ENCODE results near the gene RWDD1. TPM values are rescaled to one million over a fixed set of nuclear protein-coding genes. Genes with fewer than 3 reads are reported as not detected.

Gene RWDD1
- total RNA-seq, 1 experiment from 2014 or later = 38.0 TPM

DNA sequence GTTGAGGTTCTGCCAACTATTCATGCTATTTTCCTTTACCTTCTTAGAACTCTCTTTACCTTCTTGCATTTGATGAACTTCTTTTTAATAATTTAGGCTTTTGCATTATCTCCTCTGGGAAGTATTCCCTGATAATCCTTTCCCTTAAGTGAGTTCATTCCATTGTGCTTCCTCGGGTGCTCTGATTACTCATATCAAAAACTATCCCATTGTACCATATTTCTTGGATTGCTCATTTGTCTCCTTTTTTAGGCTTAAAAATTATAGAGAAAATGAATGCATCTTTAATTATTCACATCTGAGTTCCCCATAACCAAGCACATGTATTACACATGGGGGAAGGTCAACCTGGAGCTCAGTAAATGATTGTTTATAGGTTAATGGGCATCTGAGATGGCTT, 15.2 kb upstream of the RWDD1 start:
- DNase-seq (ENCODE audit: low read depth) = peak; percentile 19
- in situ Hi-C loops (cut with HindIII; ENCODE audit: low pct_unique_long_range_greater_than_20kb, low sequenced_read_pairs) = no loop called here

DNA sequence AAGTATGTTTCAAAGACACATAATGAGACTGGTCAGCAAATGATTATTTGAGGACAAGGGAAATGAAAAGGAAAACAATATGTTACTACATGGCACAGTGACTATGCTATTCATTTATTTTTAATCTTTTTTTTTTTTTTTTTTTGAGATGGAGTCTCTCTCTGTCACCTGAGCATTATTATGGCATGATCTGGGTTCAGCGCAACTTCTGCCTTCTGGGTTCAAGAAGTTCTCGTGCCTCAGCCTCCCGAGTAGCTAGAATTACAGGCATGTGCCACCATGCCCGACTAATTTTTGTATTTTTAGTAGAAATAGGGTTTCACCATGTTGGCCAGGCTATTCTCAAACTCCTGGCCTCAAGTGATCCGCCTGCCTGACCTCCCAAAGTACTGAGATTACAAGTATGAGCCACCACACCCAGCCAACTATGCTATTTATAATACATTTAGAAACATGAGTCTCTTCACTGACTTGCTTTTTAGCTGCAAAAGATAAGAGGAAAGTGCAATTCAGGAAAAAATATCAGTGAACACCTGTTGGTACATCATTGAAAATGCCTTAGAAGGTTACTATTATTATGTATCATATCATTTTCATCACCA, 14.4 kb upstream of the RWDD1 start:
- DNase-seq (ENCODE audit: low read depth) = no peak
- in situ Hi-C loops (cut with HindIII; ENCODE audit: low pct_unique_long_range_greater_than_20kb, low sequenced_read_pairs) = no loop called here

DNA sequence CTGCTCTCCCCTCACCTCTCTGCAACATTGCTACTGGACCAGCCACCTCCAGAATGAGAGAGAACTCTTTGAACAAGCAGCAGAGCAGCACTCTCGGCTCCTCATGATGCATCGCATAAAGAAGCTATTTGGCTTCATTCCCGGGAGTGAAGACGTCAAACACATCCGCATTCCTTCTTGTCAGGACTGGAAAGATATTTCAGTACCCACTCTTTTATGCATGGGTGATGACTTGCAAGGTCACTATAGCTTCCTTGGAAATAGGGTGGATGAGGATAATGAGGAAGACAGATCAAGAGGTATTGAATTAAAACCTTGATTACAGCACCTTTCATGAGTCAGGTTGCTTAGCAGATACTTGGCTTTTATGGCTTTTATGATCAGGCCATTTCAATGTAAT, 13.4 kb upstream of the RWDD1 start:
- in situ Hi-C loops (cut with HindIII; ENCODE audit: low pct_unique_long_range_greater_than_20kb, low sequenced_read_pairs) = no loop called here

DNA sequence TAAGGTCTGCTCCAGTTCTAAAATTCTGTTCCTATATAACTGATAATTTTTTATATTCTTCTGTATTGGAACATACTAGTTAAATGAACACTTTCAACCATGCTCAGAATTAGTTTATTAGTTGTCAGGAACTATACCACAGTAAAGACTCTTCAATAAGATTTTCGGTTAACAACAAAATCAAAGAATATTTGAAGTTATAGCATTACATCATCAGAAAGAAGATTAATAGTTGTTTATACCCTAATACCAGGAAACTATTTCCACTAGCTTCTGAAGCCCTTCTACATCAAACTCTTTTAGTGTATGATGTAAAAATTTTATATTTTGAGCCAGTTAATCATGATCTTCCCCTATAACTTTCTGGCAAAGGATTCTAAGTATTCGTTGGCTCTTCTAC, 11.2 kb upstream of the RWDD1 start:
- no peak for DNase-seq (ENCODE audit: low read depth)
- in situ Hi-C loops (cut with HindIII; ENCODE audit: low pct_unique_long_range_greater_than_20kb, low sequenced_read_pairs) = no loop called here

More for the DNA sequence above, 13.4 kb upstream of the RWDD1 start:
- peak; percentile 84 for DNase-seq (ENCODE audit: low read depth)

DNA sequence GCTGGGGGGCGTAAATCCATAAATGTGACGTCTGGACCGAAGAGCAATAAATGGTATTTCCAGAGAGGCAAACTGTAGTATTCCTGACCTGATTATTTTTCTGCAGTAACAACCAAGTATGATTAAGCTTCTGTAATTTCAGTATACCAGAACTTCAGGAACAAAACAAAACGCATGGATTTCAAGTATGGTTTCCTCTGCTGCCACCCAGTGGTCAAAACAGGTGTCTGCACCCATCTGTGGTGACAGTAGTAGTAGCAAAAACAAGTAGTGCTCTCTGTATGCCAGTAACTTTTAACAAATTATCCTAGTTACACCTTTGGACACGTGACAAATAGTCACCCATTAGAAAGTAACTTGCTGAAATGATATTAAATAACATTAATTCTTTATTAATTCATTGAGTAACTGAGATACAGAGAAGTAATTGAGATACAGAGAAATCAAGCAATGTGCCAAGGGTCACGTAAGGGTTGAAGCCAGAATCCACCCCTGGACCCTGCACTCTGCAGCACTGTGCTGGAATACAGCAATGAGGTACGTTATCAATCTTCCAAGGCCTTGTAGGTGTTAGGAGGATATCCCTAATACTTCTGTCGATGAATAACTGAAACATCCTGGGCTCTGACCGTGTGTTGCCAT, 9.8 kb upstream of the RWDD1 start:
- in situ Hi-C loops (cut with HindIII; ENCODE audit: low pct_unique_long_range_greater_than_20kb, low sequenced_read_pairs) = no loop called here
- peak; percentile 43 for DNase-seq (ENCODE audit: low read depth)

DNA sequence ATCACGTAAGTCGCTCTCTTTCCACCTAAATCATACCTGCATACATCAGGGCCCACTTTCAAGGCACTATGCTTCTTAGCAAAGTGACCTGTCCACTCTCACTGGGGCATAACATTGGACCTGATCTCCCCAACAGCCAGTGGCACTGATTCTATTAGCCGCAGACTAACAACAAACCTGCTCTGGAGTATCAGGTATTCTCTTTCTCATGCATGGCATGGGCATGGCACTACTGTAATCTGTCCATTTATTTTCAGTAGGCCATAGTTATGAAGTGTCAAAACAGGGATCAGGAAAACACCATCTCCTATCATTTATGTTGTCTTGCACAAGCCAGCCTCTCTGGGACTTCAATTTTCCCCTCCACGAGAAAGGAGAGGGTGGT, 9.3 kb upstream of the RWDD1 start:
- in situ Hi-C loops (cut with HindIII; ENCODE audit: low pct_unique_long_range_greater_than_20kb, low sequenced_read_pairs) = no loop called here
- DNase-seq (ENCODE audit: low read depth) = no peak

DNA sequence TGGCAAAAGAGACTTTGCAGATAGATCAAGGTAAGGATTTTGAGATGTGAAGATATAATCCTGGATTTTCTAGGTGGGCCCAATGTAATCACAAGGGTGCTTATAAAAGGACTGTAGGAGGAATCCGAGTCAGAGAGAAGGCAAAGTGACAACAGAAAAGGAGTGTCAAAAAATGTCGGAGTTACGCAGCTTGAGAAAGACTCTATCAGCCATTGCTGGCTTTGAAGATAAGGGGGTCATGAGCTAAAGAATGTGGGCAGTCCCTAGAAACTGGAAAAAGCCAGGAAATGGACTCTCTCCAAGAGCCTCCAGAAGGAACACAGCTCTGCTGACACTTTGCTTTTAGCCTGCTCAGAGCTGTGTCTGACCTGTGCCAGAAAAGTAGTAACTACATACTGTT, 8.7 kb upstream of the RWDD1 start:
- in situ Hi-C loops (cut with HindIII; ENCODE audit: low pct_unique_long_range_greater_than_20kb, low sequenced_read_pairs) = no loop called here
- no peak for DNase-seq (ENCODE audit: low read depth)

DNA sequence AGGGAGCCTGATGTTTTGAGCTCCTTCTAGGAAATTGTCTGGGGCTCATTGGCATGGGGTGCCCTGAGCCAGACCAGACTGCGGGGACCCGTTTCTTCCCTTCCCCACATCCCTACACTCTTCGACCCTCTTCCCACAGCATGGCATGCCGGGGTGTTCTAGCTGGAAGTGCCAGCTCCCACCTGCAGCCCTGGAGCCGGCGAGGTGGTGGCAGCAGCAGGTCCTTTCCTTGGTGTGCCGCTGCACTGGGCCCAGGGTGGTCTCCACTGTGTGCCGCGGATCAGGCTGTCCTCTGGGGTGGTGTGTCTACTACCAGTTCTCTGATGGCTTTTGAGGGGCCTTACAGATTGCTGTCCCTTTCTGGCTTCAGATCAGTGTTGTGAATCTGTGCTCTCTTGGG, 7.5 kb upstream of the RWDD1 start:
- in situ Hi-C loops (cut with HindIII; ENCODE audit: low pct_unique_long_range_greater_than_20kb, low sequenced_read_pairs) = no loop called here
- no peak for DNase-seq (ENCODE audit: low read depth)

DNA sequence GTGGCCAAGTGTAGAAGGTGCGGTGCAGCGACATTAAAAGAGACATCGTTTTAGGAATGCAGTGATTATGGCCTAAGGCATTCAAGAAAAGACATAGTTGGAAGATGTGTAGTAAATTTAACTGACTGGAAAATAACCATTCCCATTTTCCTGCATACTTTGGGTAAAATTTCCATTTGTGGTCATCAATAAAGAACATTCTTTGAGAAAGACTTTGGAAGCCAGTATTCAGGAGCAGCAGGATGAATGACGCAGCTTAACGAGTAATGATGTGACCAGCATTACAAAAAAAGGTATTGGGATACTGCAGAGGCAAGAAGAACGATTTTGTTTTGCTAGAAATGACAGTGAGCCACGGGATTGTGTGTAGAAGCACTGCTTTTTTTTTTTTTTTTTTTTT, 7.0 kb upstream of the RWDD1 start:
- in situ Hi-C loops (cut with HindIII; ENCODE audit: low pct_unique_long_range_greater_than_20kb, low sequenced_read_pairs) = no loop called here
- DNase-seq (ENCODE audit: low read depth) = no peak

DNA sequence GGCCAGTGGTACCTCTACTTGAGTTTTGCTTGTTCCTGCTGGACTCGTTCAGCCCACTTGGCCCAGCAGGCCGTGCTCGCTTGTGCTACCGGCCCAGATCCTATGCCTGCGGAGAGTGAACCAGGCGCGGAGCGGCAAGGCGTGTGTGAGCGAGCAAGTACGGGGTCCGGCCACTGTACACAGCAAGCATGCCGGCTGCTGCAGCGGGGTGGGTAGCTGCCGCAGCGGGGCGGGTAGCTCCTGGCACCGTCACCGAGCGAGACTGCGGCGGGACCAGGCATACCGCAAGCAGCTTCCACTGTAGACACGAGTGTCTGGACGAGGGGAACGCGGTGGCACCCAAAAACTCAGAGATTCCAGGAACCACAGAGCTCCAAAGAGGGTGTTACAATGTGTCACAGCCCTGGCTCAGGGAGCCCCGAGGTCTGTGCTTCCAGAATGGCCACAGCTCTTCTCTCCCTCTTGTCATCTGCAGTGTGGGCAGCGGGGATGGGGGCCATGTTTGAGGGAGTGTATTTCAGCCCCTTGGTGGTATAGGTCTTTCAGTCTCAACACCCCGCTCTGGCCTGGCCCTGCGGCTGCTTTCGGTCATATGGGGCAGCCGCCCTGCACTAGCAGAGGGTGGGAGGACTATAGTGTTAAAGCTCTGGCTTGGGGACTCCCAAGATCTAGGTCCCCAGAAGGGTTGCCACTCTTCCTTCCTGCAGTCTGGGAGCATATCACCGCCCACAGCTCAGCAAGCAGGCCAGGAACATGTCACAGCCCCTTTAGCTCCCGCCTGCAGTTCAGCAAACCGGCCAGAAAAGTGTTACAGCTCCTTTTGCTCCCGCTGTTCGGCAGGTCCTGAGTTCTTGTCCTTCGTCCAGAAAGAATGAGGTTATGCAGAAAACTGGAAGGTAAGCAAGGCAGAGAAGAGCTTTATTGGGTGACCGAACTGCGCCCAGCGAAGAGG, 6.1 kb upstream of the RWDD1 start:
- DNase-seq (ENCODE audit: low read depth) = no peak
- in situ Hi-C loops (cut with HindIII; ENCODE audit: low pct_unique_long_range_greater_than_20kb, low sequenced_read_pairs) = no loop called here

DNA sequence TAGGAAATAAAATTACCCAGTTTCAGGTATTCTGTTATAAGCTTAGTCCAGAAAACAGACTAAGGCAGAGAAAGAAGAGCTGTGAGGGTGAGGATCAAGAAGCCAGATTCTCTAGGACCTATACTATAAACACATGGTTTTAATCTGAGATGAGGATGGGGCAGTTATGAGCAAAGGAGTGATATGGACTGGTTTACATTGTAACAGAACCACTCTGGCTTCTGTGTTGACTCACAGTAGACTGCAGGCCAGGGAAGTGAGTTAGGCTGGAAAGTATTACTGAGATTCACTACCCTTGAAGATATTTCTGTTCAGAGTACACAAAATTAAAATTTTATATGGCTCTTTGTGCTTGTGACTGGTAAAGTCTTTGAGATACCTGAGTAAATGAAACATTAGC, 3.2 kb upstream of the RWDD1 start:
- DNase-seq (ENCODE audit: low read depth) = no peak
- in situ Hi-C loops (cut with HindIII; ENCODE audit: low pct_unique_long_range_greater_than_20kb, low sequenced_read_pairs) = no loop called here

DNA sequence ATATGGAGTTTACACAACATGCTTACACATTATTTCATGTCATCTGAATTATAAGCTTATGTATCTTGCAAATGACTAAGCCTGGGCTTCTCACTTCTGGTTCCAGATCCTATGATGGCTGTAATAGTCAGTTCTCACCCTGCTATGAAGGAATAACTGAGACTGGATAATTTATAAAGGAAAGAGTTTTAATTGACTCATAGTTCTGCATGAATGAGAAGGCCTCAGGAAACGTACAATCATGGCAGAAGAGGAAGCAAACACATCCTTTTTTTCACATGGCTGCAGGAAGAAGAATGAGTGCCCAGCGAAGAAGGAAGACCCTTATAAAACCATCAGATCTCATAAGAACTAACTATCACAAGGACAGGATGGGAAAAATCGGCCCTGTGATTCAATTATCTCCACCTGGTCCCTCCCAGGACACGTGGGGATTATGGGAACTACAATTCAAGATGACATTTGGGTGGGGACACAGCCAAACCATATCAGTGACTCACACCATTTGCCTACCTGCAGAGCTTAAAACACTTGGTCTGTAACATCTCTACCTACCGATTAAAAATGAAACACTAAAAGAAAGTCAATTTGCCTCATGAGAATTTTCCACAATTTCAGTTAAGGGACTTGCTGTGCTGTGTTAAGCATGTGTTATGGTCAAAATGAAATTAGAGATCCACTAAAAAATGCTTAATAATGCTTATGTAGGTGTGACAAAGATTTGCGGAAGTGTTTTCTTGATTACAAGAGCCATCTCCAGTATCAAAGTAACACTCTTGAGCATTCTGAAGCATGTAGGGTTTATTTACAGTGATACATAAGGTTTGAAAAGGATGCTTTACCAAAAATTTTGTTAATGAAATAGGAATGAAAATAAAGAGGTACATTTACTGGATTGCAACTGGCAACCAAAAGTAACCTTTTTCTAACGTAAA, 2.2 kb upstream of the RWDD1 start:
- in situ Hi-C loops (cut with HindIII; ENCODE audit: low pct_unique_long_range_greater_than_20kb, low sequenced_read_pairs) = no loop called here
- peak; percentile 54 for DNase-seq (ENCODE audit: low read depth)

DNA sequence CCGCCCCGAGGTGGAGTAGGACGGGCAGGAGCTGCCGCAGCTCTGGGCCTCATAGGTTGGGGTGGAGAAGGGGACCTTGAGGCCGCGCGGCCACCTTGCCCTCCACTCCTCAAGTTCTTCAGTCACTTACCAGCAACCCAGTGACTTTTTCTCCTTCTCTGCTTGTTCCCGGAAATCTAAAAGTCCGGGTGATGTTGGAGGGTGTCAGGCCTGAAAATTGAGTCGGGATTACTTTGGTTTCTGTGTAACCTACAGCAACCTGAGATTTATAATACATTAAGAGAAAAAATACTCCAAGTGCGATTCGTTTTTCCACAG, 338 bp downstream of the RWDD1 start:
- DNase-seq (ENCODE audit: low read depth) = no peak

DNA sequence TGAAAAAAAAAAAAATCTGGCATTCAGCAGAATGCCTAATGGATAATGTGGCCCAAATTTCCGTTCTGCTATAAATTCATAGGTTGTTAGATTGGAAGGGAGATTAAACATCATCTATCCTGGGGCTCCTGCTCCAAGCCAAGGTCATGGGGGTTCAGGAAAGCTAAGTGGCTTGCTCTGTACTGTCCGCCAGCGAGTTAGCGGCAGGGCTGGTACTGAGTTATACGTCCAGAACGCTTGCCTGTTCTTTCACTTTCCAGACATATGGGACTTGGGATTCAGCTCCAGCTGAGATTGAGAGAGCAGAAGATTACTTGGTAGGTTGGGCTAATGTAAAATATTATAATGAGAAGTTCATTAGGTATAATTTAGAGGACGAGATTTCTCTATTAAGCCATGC, 858 bp downstream of the RWDD1 start:
- in situ Hi-C loops (cut with HindIII; ENCODE audit: low pct_unique_long_range_greater_than_20kb, low sequenced_read_pairs) = no loop called here
- peak; percentile 8 for DNase-seq (ENCODE audit: low read depth)

More for the DNA sequence above, 338 bp downstream of the RWDD1 start:
- in situ Hi-C loops (cut with HindIII; ENCODE audit: low pct_unique_long_range_greater_than_20kb, low sequenced_read_pairs) = no loop called here

DNA sequence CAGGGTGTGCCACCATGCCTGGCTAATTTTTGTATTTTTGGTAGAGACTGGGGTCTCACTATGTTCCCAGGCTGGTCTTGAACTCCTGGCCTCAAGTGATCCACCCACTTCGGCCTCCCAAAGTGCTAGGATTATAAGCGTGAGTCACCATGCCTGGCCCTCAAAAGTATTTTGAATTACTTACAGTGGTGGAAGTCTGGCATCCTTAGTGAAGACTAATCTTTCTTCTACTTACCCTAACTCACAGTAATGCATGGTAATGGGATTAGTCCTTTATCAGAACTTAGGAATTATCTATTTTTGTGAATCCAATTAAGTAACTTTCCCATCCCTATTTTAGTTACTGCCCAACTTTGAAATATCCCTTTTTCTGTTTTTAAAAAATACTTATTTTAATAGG, 3.9 kb downstream of the RWDD1 start:
- no peak for DNase-seq (ENCODE audit: low read depth)

DNA sequence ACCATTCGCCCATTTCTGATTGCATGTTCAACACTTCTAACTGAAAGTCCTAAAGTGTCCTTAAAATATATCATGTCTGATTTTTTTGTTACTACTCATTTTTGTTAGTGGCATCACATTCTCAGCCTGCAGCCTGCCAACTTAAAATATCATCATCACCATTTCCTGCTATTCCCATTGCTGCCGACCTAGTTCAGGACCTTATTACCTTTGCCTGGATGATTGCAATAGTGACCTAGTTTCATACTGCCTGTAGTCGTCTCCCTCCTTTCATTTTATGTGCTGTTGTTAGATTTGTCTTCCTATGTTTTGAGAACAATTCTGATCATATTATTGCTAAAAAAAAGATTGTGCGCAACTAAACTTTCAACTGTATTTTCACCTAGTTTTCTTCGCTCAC, 6.2 kb downstream of the RWDD1 start:
- no peak for DNase-seq (ENCODE audit: low read depth)

More for the DNA sequence above, 3.9 kb downstream of the RWDD1 start:
- in situ Hi-C loops (cut with HindIII; ENCODE audit: low pct_unique_long_range_greater_than_20kb, low sequenced_read_pairs) = no loop called here

DNA sequence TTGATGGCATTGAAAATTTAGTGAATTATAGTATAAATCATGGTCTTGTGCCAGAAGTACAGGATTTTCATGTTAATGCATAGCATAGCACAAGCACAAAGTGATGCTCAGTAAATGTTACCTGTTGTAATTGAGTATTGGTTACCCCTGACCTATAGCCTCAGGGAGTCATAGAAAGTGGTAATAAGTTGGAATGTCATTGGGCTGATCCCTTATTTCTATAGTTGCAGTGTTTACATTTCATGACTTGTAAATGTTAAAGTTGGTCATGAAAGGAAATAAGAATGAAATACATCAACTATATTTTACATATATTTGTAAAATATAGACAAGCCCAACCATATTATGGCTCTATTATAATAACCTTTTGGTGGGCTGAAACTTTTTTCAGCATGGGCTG, 7.0 kb downstream of the RWDD1 start:
- in situ Hi-C loops (cut with HindIII; ENCODE audit: low pct_unique_long_range_greater_than_20kb, low sequenced_read_pairs) = no loop called here
- DNase-seq (ENCODE audit: low read depth) = no peak

More for the DNA sequence above, 6.2 kb downstream of the RWDD1 start:
- in situ Hi-C loops (cut with HindIII; ENCODE audit: low pct_unique_long_range_greater_than_20kb, low sequenced_read_pairs) = no loop called here

DNA sequence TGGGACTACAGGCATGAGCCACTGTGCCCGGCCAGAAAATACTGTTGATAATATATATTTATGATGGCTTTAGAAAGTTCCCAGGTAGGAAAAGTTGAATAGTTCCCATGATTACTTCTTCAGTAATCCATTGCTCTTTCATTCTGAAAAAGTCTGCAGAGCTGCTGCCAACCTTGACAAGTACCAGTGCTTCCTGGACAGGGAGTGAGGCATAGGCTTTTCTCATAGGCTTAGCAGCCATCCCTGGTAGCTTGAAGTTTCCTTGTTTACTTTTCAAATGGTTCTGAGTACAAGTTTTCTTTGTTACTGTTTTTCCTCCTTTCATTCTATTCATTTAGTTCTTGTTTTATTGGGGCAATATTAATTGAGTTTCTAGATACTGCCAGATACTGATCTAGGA, 7.8 kb downstream of the RWDD1 start:
- in situ Hi-C loops (cut with HindIII; ENCODE audit: low pct_unique_long_range_greater_than_20kb, low sequenced_read_pairs) = no loop called here
- no peak for DNase-seq (ENCODE audit: low read depth)
